Ishikawa (cell line): ENCODE measurements around the gene GALR2.

Experiments
- CEBPB ChIP-seq: IDR thresholded peaks from 2 replicates; pipeline ENCODE4 v1.6.1; 2012
- CREB1 ChIP-seq: IDR thresholded peaks from 2 replicates; pipeline ENCODE4 v1.6.1; 2012; ENCODE audit warnings: low read depth
- EGR1 ChIP-seq: IDR thresholded peaks from 2 replicates; pipeline ENCODE4 v1.6.1; 2012
- EP300 ChIP-seq: IDR thresholded peaks from 2 replicates; pipeline ENCODE4 v1.6.1; 2012; ENCODE audit warnings: borderline replicate concordance
- FOXM1 ChIP-seq: IDR thresholded peaks from 2 replicates; pipeline ENCODE4 v1.6.1; 2012; ENCODE audit warnings: low read depth, borderline replicate concordance
- MAX ChIP-seq: IDR thresholded peaks from 2 replicates; pipeline ENCODE4 v1.6.1; 2012
- NFIC ChIP-seq: IDR thresholded peaks from 2 replicates; pipeline ENCODE4 v1.6.1; 2012
- RAD21 ChIP-seq: IDR thresholded peaks from 2 replicates; pipeline ENCODE4 v1.6.1; 2012; ENCODE audit warnings: low read depth
- TCF12 ChIP-seq: IDR thresholded peaks from 2 replicates; pipeline ENCODE4 v1.6.1; 2012; ENCODE audit warnings: low read depth
- TEAD4 ChIP-seq: IDR thresholded peaks from 2 replicates; pipeline ENCODE4 v1.6.1; 2012
- YY1 ChIP-seq: IDR thresholded peaks from 2 replicates; pipeline ENCODE4 v1.6.1; 2012; ENCODE audit warnings: low read depth
- ZBTB7A ChIP-seq: IDR thresholded peaks from 2 replicates; pipeline ENCODE4 v1.6.1; 2012; ENCODE audit warnings: low read depth
- TF ChIP-seq, protein P1 (sequence below): IDR thresholded peaks from 2 replicates; pipeline ENCODE4 v1.6.1; 2012; ENCODE audit warnings: low read depth, mild to moderate bottlenecking
- TF ChIP-seq, protein P2 (sequence below): IDR thresholded peaks from 2 replicates; pipeline ENCODE4 v1.6.1; 2012

Gene GALR2

GRCh38 chr17:76081295-76082210 is 7.0 kb downstream of the GALR2 start:
- no peak for TF ChIP-seq YY1
- TF ChIP-seq, protein P1, sequence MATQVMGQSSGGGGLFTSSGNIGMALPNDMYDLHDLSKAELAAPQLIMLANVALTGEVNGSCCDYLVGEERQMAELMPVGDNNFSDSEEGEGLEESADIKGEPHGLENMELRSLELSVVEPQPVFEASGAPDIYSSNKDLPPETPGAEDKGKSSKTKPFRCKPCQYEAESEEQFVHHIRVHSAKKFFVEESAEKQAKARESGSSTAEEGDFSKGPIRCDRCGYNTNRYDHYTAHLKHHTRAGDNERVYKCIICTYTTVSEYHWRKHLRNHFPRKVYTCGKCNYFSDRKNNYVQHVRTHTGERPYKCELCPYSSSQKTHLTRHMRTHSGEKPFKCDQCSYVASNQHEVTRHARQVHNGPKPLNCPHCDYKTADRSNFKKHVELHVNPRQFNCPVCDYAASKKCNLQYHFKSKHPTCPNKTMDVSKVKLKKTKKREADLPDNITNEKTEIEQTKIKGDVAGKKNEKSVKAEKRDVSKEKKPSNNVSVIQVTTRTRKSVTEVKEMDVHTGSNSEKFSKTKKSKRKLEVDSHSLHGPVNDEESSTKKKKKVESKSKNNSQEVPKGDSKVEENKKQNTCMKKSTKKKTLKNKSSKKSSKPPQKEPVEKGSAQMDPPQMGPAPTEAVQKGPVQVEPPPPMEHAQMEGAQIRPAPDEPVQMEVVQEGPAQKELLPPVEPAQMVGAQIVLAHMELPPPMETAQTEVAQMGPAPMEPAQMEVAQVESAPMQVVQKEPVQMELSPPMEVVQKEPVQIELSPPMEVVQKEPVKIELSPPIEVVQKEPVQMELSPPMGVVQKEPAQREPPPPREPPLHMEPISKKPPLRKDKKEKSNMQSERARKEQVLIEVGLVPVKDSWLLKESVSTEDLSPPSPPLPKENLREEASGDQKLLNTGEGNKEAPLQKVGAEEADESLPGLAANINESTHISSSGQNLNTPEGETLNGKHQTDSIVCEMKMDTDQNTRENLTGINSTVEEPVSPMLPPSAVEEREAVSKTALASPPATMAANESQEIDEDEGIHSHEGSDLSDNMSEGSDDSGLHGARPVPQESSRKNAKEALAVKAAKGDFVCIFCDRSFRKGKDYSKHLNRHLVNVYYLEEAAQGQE = no peak
- no peak for TF ChIP-seq CEBPB
- no peak for TF ChIP-seq CREB1
- no peak for TF ChIP-seq TEAD4

DNA sequence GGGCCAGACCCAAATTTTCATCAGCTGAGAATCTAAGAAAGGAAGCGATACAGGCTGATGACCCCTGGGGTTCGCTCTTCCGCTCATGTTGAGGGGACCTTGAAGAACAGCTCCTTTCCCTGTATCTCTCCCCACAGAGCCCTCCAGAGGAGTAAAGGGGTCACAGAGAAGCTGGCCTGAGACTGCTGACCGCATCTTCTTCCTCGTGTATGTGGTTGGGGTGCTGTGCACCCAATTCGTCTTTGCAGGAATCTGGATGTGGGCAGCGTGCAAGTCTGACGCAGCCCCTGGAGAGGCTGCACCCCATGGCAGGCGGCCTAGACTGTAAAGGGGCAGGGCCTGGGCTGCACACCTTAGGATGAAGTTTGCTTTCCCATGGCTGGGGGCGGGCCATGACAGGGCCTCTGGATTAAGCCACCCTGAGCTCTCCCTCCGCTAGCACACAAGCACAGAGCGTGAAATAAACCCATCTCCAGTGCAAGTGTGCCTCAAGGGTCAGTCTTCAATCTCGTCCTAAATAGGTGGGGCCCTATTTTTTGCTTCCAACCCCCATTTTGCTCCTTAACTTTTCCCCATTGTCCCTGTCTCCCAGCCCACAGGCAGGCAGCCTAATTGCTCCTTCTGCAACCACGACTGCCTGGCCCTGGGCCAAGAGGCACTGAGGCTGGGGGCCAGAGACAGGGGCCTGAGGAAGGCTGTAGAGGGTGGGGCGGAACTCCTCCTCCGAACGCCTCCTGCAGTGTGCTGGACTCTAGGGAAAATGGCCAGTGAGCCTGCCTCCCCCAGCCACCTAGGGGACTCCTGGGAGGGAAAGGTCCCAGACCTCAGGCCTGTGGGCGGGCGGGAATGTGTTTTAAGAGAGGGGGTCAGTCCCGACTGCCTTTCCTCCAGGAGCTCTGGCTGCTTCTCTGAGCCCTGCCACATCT is 8.0 kb downstream of the GALR2 start:
- TF ChIP-seq, protein P2, sequence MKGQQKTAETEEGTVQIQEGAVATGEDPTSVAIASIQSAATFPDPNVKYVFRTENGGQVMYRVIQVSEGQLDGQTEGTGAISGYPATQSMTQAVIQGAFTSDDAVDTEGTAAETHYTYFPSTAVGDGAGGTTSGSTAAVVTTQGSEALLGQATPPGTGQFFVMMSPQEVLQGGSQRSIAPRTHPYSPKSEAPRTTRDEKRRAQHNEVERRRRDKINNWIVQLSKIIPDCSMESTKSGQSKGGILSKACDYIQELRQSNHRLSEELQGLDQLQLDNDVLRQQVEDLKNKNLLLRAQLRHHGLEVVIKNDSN = no peak
- TF ChIP-seq NFIC = peak; percentile 40

DNA sequence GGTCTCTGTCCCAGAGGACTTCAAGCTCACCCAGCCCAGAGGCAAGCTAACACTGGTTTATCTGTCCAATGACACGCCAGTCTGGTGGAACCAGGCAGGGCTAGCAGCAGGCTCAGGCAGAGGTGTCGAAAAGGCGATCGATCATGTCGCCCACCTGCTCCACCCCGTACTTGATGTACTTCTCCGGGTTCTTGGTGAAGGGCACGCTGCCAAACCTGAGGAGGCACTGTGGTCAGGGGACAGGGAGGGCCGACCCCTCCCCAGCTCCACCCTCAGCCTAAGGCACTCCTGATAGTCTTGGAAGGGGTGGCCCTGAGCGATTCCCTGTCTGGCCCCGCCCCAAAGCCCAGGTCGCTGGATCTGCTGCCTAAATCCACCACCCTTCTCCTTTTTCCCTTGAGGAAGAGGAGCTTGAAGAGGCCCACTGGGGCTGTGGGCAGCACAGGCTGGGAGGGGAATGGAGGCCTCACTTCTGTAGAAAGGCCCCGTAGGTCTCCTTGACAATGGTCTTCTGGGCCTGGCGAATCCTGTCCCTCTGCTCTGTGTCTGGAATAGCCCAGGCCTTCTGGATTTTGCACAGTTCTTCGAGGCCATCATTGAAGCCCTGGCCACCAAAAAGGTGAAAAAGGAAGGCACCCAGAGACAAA is 9.1 kb downstream of the GALR2 start:
- TF ChIP-seq TCF12 = no peak
- no peak for TF ChIP-seq EP300
- TF ChIP-seq, protein P2 = no peak
- TF ChIP-seq CEBPB = no peak
- no peak for TF ChIP-seq EGR1
- no peak for TF ChIP-seq NFIC
- TF ChIP-seq MAX = no peak
- TF ChIP-seq TEAD4 = no peak

GRCh38 chr17:76085066-76085730 is 10.6 kb downstream of the GALR2 start:
- no peak for TF ChIP-seq EGR1
- no peak for TF ChIP-seq NFIC
- TF ChIP-seq, protein P1 = no peak
- TF ChIP-seq CEBPB = no peak
- no peak for TF ChIP-seq FOXM1
- TF ChIP-seq MAX = no peak
- TF ChIP-seq CREB1 = no peak
- TF ChIP-seq EP300 = no peak
- TF ChIP-seq, protein P2 = no peak
- no peak for TF ChIP-seq RAD21
- no peak for TF ChIP-seq ZBTB7A
- no peak for TF ChIP-seq TCF12
- TF ChIP-seq TEAD4 = no peak
